G401 (cell line): ENCODE measurements around the gene VEGFA. TPM values are rescaled to one million over a fixed set of nuclear protein-coding genes. Genes with fewer than 3 reads are reported as not detected.

Source experiments
- DNase-seq: peaks from one replicate; pipeline ENCODE4 v3.0.0-alpha.2; 2015; ENCODE audit warnings: low spot score
- in situ Hi-C: cut with HindIII; loops from 2 replicates; pipeline ENCODE4 v1.10.0; 2016; ENCODE audit warnings: low sequenced_read_pairs, mixed read lengths
- total RNA-seq: library from RNA; depleted of rRNA; stranded (reverse); fragments of >200 nt; shearing (Covaris generic); gene quantifications from 2 replicates; pipeline ENCODE4 v1.2.3, GENCODE V29; 2014

Gene VEGFA
- total RNA-seq, 1 experiment from 2014 or later, result 32.7 TPM

DNA sequence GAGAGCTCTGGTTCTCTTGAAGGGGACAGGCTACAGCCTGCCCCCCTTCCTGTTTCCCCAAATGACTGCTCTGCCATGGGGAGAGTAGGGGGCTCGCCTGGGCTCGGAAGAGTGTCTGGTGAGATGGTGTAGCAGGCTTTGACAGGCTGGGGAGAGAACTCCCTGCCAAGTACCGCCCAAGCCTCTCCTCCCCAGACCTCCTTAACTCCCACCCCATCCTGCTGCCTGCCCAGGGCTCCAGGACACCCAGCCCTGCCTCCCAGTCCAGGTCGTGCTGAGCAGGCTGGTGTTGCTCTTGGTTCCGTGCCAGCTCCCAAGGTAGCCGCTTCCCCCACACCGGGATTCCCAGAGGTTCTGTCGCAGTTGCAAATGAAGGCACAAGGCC, 9.8 kb downstream of the VEGFA start:
- in situ Hi-C loops, result no loop called here

DNA sequence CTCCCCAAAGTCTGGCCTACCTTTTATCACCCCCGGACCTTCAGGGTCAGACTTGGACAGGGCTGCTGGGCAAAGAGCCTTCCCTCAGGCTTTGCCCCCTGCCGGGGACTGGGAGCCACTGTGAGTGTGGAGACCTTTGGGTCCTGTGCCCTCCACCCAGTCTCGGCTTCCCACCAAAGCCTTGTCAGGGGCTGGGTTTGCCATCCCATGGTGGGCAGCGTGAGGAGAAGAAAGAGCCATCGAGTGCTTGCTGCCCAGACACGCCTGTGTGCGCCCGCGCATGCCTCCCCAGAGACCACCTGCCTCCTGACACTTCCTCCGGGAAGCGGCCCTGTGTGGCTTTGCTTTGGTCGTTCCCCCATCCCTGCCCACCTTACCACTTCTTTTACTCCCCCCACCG, 10.3 kb downstream of the VEGFA start:
- DNase-seq, result no peak
- in situ Hi-C loops, result no loop called here

More for the DNA sequence above, 9.8 kb downstream of the VEGFA start:
- no peak for DNase-seq

- in situ Hi-C loops, result no loop called here
Measured at GRCh38 chr6:43780941-43781928, 11.2 kb downstream of the VEGFA start.

GRCh38 chr6:43781941-43782704, 12.1 kb downstream of the VEGFA start:
- no peak for DNase-seq
- in situ Hi-C loops, result no loop called here

More at GRCh38 chr6:43780941-43781928, 11.2 kb downstream of the VEGFA start:
- no peak for DNase-seq

- in situ Hi-C loops, result no loop called here
- DNase-seq, result no peak
Measured at GRCh38 chr6:43782764-43783513, 12.9 kb downstream of the VEGFA start.

DNA sequence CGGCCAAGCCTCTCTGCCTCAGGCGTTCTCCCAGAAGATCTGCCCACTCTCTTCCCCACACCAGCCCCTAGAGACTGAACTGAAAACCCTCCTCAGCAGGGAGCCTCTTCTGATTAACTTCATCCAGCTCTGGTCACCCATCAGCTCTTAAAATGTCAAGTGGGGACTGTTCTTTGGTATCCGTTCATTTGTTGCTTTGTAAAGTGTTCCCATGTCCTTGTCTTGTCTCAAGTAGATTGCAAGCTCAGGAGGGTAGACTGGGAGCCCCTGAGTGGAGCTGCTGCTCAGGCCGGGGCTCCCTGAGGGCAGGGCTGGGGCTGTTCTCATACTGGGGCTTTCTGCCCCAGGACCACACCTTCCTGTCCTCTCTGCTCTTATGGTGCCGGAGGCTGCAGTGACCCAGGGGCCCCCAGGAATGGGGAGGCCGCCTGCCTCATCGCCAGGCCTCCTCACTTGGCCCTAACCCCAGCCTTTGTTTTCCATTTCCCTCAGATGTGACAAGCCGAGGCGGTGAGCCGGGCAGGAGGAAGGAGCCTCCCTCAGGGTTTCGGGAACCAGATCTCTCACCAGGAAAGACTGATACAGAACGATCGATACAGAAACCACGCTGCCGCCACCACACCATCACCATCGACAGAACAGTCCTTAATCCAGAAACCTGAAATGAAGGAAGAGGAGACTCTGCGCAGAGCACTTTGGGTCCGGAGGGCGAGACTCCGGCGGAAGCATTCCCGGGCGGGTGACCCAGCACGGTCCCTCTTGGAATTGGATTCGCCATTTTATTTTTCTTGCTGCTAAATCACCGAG, 14.2 kb downstream of the VEGFA start:
- in situ Hi-C loops, result no loop called here
- no peak for DNase-seq

DNA sequence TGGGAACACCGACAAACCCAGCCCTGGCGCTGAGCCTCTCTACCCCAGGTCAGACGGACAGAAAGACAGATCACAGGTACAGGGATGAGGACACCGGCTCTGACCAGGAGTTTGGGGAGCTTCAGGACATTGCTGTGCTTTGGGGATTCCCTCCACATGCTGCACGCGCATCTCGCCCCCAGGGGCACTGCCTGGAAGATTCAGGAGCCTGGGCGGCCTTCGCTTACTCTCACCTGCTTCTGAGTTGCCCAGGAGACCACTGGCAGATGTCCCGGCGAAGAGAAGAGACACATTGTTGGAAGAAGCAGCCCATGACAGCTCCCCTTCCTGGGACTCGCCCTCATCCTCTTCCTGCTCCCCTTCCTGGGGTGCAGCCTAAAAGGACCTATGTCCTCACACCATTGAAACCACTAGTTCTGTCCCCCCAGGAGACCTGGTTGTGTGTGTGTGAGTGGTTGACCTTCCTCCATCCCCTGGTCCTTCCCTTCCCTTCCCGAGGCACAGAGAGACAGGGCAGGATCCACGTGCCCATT, 15.3 kb downstream of the VEGFA start:
- in situ Hi-C loops, result no loop called here
- no peak for DNase-seq

DNA sequence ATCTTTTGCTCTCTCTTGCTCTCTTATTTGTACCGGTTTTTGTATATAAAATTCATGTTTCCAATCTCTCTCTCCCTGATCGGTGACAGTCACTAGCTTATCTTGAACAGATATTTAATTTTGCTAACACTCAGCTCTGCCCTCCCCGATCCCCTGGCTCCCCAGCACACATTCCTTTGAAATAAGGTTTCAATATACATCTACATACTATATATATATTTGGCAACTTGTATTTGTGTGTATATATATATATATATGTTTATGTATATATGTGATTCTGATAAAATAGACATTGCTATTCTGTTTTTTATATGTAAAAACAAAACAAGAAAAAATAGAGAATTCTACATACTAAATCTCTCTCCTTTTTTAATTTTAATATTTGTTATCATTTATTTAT, 15.9 kb downstream of the VEGFA start:
- DNase-seq, result no peak
- in situ Hi-C loops, result no loop called here

DNA sequence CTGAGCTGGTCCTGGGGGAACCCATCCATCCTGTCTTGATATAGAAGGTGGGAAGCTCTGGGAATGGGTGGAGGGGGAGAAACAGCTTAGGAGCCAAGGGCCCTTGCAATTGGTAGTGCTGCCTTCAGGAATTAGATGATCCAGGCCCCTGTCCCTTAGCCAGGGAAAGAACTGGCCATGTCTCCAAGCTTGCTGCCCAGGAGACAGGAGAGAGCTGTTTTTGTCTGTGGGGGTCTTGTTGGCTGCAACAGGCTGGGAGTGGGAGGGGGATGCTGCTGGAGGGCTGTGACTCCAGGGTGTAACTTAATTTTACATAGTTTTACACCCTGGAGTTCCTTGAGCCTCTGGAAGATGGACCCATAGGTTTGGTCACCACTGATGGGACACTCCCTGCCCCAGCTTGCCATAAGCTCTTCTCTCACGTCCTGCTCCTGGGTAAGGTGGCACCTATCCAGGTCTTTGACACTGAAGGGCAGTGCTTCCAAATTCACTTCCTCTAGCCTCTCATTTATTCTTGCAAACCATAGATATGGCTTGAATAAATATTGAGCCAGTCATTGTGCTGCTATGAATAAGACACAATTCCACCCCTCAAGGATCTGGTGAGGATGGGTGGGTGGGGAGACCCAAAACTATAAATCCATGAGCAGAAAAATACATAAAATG, 16.8 kb downstream of the VEGFA start:
- DNase-seq, result no peak
- in situ Hi-C loops, result no loop called here

DNA sequence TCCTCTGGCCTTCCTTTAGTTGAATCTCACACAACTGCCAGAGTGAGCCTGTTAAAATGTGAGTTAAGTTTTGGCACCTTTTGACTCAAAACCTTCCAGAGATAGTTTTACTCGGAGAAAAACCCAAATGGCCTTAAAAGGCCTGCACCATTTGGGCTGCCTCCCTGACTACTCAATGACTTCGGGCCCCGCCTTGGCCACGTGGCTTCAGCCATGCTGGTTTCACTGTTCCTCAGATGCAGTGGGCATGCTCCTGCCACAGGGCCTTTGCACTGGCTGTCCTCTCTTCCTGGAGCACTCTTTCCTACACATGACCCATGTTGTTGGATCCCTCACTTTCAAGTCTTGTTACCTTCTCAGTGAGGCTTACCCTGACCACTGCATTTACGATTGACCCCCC, 18.3 kb downstream of the VEGFA start:
- DNase-seq, result no peak
- in situ Hi-C loops, result no loop called here

- in situ Hi-C loops, result no loop called here
- DNase-seq, result no peak
Measured at GRCh38 chr6:43789447-43789846, 19.4 kb downstream of the VEGFA start.

DNA sequence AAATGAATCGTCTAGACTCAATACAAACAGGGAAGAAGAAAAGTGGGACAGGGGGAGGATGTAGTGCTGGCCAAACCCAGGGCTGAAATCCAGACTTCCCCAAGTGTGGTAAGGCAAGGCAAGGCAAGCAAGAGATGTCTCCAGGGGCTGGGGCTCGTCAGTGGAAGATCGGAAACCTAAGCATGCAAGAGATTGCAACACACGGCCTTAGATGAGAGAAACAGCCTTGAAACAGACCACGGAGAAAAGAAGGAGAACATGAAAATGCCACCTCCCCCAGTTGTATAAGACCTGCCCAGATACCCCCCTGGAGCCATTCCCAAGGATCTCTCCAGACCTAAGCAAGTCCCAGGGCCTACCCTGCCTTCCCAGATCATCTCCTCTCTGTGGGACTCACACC, 20.0 kb downstream of the VEGFA start:
- in situ Hi-C loops, result no loop called here
- no peak for DNase-seq

- DNase-seq, result no peak
- in situ Hi-C loops, result no loop called here
Measured at GRCh38 chr6:43791745-43792422, 21.9 kb downstream of the VEGFA start.

DNA sequence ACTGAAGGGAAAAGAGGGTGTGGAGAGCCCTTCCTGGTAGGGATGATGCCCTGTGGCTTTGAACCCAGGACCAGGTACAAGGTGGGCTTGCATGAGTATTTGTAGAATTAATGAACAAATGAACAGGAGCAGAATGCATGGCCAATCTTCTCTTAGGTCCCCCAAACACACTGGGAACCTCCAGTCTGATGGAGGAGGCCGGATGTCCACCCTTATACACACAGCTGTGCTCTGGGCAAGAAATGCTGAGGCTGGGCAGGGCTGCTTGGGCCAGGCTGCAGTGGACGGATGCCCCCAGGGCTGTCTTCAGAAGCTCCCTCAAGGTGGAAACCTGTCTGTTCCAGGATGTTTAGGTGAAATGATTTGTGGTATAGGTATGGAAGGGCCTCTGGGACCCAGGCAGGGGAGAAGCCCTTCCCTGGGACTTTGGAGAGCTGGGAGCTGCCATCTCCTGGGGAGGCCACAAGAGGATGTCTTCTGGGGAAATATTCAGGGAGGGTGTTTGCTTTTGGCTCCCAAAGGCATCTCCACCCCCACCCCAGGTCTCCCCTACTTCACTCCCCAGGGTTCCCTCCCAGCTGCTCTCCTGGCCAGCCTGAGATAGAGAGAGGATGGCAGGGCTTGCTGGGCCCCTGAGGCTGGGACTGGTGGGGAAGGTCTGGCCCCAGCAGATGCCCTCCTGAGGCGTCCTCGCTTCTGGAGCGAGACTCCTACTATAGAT, 23.3 kb downstream of the VEGFA start:
- in situ Hi-C loops, result no loop called here
- no peak for DNase-seq

DNA sequence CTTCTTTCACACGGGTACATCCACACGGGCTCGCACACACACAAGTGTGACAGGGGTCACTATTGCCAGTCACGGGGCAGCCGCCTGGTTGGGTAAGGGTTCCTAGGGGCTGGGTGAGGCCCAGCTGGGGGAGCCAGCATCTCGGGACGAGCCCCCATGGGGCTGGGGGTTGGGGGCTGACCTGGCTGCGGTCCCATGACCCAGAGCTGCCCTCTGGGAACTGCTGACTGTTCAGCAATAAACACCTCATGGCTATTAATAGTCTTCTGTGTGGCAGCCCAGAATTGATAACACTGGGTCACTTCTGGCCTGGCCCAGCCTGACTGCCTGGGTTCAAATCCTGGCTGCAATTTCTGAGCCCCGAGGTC, 23.8 kb downstream of the VEGFA start:
- in situ Hi-C loops, result no loop called here
- DNase-seq, result no peak

- in situ Hi-C loops, result no loop called here
- no peak for DNase-seq
Measured at GRCh38 chr6:43795421-43795820, 25.4 kb downstream of the VEGFA start.

- in situ Hi-C loops, result no loop called here
- DNase-seq, result no peak
Measured at GRCh38 chr6:43796168-43796567, 26.2 kb downstream of the VEGFA start.
